Colonic mucosa (tissue), 4 donors: ENCODE measurements around the gene ZNF503. TPM values are rescaled to one million over a fixed set of nuclear protein-coding genes. Genes with fewer than 3 reads are reported as not detected.

Experiments used
- DNase-seq: peaks from one replicate; pipeline ENCODE4 v3.0.0-alpha.2; 2020
- H3K27ac ChIP-seq: fragments of 200-600 bp; one replicate; pipeline ENCODE4 v1.8.0; 2021
- H3K27me3 ChIP-seq: fragments of 200-600 bp; one replicate; pipeline ENCODE4 v1.8.0; 2021
- H3K36me3 ChIP-seq: fragments of 200-600 bp; one replicate; pipeline ENCODE4 v1.8.0; 2021
- H3K4me1 ChIP-seq: fragments of 200-600 bp; one replicate; pipeline ENCODE4 v1.8.0; 2021; ENCODE audit warnings: mild to moderate bottlenecking
- H3K4me3 ChIP-seq: fragments of 200-600 bp; one replicate; pipeline ENCODE4 v1.8.0; 2021
- H3K9ac ChIP-seq, 2 donors: one replicate each; pipeline ENCODE4 v1.7.0; 2013; ENCODE audit warnings: control low read depth in 2 of 2, low read depth in 2 of 2, low read length in 2 of 2
- H3K9me3 ChIP-seq: fragments of 200-600 bp; one replicate; pipeline ENCODE4 v1.8.0; 2021
- CTCF ChIP-seq: fragments of 200-600 bp; IDR thresholded peaks from one replicate; pipeline ENCODE4 v1.8.0; 2022; ENCODE audit warnings: antibody characterized with exemption, mild to moderate bottlenecking
- intact Hi-C: fragments of 100-400 bp; cut with DNase I; formaldehyde crosslinking; loops from one replicate; pipeline ENCODE4 v1.14.1; 2022
- total RNA-seq, 2 donors: library from RNA; stranded (reverse); fragmentation: NEBNext Ultra II Directional in 1 of 2; extraction: Animal tissue kit (Norgen Biotek cat#: 25700) in 1 of 2; gene quantifications; one replicate each; pipeline ENCODE4 v1.2.1, GENCODE V29; 2021
- donor health status: healthy.
- donor health status: DM: no; HTN: no; CAD: no.
- donor health status: DM: no; HTN: no; CAD: no.

The ZNF503 gene
- total RNA-seq, 2 donors from 2014 or later, result 3.6 to 8.0 TPM

GRCh38 chr10:75407713-75408508 lies 6.3 kb upstream of the ZNF503 start:
- Histone ChIP-seq H3K27me3 (peaks cover 15% of the 10 kb centered on the region), H3K36me3 (no peaks in the 10 kb centered on the region), H3K4me3 (peak overlapping the region; percentile 64), H3K27ac (peak overlapping the region; percentile 22), H3K9me3 (no peaks in the 10 kb centered on the region), H3K9ac (peak overlapping the region in 1 of 2 donors; percentile 12), H3K4me1 (peaks cover 5% of the 10 kb centered on the region)
- intact Hi-C loops, result loop anchor here (10.0 kb wide), 1 partner anchor 367 kb away; no protein-coding TSS in a partner anchor
- TF ChIP-seq CTCF, result no peak
- peak; percentile 56 for DNase-seq

- no peaks in the 10 kb centered on the region for H3K36me3 ChIP-seq
- no peak for TF ChIP-seq CTCF
- H3K9me3 ChIP-seq, result no peaks in the 10 kb centered on the region
- intact Hi-C loops, result loop anchor here (10.0 kb wide), 1 partner anchor 368 kb away; no protein-coding TSS in a partner anchor
- H3K4me3 ChIP-seq, result peak overlapping the region; percentile 64
- H3K9ac ChIP-seq, result peak overlapping the region in 1 of 2 donors; percentile 4
- H3K27ac ChIP-seq, result no peak overlapping the region
- DNase-seq, result no peak
- H3K27me3 ChIP-seq, result peaks cover 15% of the 10 kb centered on the region
- peaks cover 5% of the 10 kb centered on the region for H3K4me1 ChIP-seq
Observed at GRCh38 chr10:75407224-75407712, 5.7 kb upstream of the ZNF503 start.

- no peak for TF ChIP-seq CTCF
- no peak overlapping the region for H3K27ac ChIP-seq
- peaks cover 15% of the 10 kb centered on the region for H3K27me3 ChIP-seq
- H3K9me3 ChIP-seq, result no peaks in the 10 kb centered on the region
- H3K9ac ChIP-seq, result no peak overlapping the region
- H3K36me3 ChIP-seq, result no peaks in the 10 kb centered on the region
- peaks cover 5% of the 10 kb centered on the region for H3K4me1 ChIP-seq
- DNase-seq, result no peak
- no peak overlapping the region for H3K4me3 ChIP-seq
- intact Hi-C loops, result loop anchor here (10.0 kb wide), 1 partner anchor 368 kb away; no protein-coding TSS in a partner anchor
Observed at GRCh38 chr10:75406462-75407223, 5.1 kb upstream of the ZNF503 start.

GRCh38 chr10:75405598-75406461 lies 4.3 kb upstream of the ZNF503 start:
- peaks cover 5% of the 10 kb centered on the region for H3K4me1 ChIP-seq
- TF ChIP-seq CTCF, result no peak
- H3K9ac ChIP-seq, result no peak overlapping the region
- no peak for DNase-seq
- peaks cover 15% of the 10 kb centered on the region for H3K27me3 ChIP-seq
- H3K27ac ChIP-seq, result no peak overlapping the region
- intact Hi-C loops, result loop anchor here (10.0 kb wide), 1 partner anchor 369 kb away; no protein-coding TSS in a partner anchor
- no peaks in the 10 kb centered on the region for H3K9me3 ChIP-seq
- H3K4me3 ChIP-seq, result no peak overlapping the region
- no peaks in the 10 kb centered on the region for H3K36me3 ChIP-seq
